Thyroid gland (tissue), 4 donors: ENCODE data around the gene KIAA1671.

ENCODE experiments used
- POLR2A ChIP-seq, 2 donors: fragments of 450-650 bp; IDR thresholded peaks; one replicate each; pipeline ENCODE4 v1.6.1; 2017; ENCODE audit warnings: antibody characterized with exemption in 2 of 2, mild to moderate bottlenecking in 2 of 2, moderate library complexity in 1 of 2
- TF ChIP-seq, protein P1 (sequence below), 6 experiments: fragments of 200-600 bp in 3 of 6; fragments of 450-650 bp in 3 of 6; sonication (generic) in 3 of 6; IDR thresholded peaks; one replicate each; pipeline ENCODE4 v1.5.1; 2016 to 2019; ENCODE audit warnings: antibody characterized with exemption in 6 of 6, mild to moderate bottlenecking in 2 of 6, inconsistent platforms in 1 of 6, moderate library complexity in 1 of 6

- TF ChIP-seq POLR2A (IDR thresholded peaks at IDR 0.05): no peak
- TF ChIP-seq, protein P1, sequence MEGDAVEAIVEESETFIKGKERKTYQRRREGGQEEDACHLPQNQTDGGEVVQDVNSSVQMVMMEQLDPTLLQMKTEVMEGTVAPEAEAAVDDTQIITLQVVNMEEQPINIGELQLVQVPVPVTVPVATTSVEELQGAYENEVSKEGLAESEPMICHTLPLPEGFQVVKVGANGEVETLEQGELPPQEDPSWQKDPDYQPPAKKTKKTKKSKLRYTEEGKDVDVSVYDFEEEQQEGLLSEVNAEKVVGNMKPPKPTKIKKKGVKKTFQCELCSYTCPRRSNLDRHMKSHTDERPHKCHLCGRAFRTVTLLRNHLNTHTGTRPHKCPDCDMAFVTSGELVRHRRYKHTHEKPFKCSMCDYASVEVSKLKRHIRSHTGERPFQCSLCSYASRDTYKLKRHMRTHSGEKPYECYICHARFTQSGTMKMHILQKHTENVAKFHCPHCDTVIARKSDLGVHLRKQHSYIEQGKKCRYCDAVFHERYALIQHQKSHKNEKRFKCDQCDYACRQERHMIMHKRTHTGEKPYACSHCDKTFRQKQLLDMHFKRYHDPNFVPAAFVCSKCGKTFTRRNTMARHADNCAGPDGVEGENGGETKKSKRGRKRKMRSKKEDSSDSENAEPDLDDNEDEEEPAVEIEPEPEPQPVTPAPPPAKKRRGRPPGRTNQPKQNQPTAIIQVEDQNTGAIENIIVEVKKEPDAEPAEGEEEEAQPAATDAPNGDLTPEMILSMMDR (IDR thresholded peaks at IDR 0.05): no peak
Observed at GRCh38 chr22:25021976-25022711, 69.6 kb downstream of the KIAA1671 start.
